HepG2 (cell line): Measurements from ENCODE around the gene NAP1L4. TPM values are rescaled to one million over a fixed set of nuclear protein-coding genes. Genes with fewer than 3 reads are reported as not detected.

Experiments used
- CREM ChIP-seq, 2 experiments: sonication (generic) in 1 of 2; formaldehyde crosslinking in 1 of 2; IDR thresholded peaks; 2 replicates each; pipeline versions ENCODE4 v1.4.0 to v1.6.1; 2016 to 2020; ENCODE audit warnings: antibody characterized with exemption in 1 of 2, mild to moderate bottlenecking in 1 of 2, missing genetic modification reagents in 1 of 2
- DNMT3B ChIP-seq: conservative IDR thresholded peaks from 2 replicates; pipeline ENCODE4 v1.6.1; 2016; ENCODE audit warnings: missing biosample characterization, control low read depth
- GATAD2A ChIP-seq: IDR thresholded peaks from 2 replicates; pipeline ENCODE4 v1.6.1; 2016
- MTA3 ChIP-seq: sonication (generic); formaldehyde crosslinking; IDR thresholded peaks from 2 replicates; pipeline ENCODE4 v1.4.0; 2020; ENCODE audit warnings: missing genetic modification reagents
- RBFOX2 ChIP-seq: fragments of 200-400 bp; formaldehyde crosslinking; IDR thresholded peaks from 2 replicates; pipeline ENCODE4 v1.6.1; 2017; ENCODE audit warnings: low read depth, mild to moderate bottlenecking, low read length
- SAP130 ChIP-seq: IDR thresholded peaks from 2 replicates; pipeline ENCODE4 v1.6.1; 2016; ENCODE audit warnings: low read depth
- SMAD9 ChIP-seq: sonication (generic); formaldehyde crosslinking; IDR thresholded peaks from 2 replicates; pipeline ENCODE4 v1.5.1; 2020; ENCODE audit warnings: mild to moderate bottlenecking, missing genetic modification reagents
- SSRP1 ChIP-seq: IDR thresholded peaks from 2 replicates; pipeline ENCODE4 v1.6.1; 2016; ENCODE audit warnings: control low read depth
- XBP1 ChIP-seq: sonication (generic); formaldehyde crosslinking; IDR thresholded peaks from 2 replicates; pipeline ENCODE4 v1.5.0; 2020; ENCODE audit warnings: missing genetic modification reagents
- ZKSCAN5 ChIP-seq: sonication (generic); formaldehyde crosslinking; IDR thresholded peaks from 2 replicates; pipeline ENCODE4 v1.5.1; 2020; ENCODE audit warnings: mild to moderate bottlenecking, missing genetic modification reagents
- polyA plus RNA-seq, 8 experiments: library from polyadenylated mRNA; depleted of rRNA in 3 of 8; stranded (reverse) in 7 of 8; unstranded in 1 of 8; fragments of >200 nt; fragmentation: Illumina TruSeq in 4 of 8; extraction: Trizol in 4 of 8; gene quantifications; 2 replicates each; pipeline versions ENCODE4 v1.2.1 to v1.2.3, GENCODE V29; 2011 to 2016; ENCODE audit warnings: low read depth in 4 of 8, missing spikeins in 1 of 8, mixed read lengths in 1 of 8; ENCODE audit not compliant: insufficient read depth in 1 of 8
- total RNA-seq, 5 experiments: library from RNA; depleted of rRNA; stranded (reverse); fragments of >200 nt; fragmentation: Illumina TruSeq; extraction: Trizol; gene quantifications; 2 replicates each; pipeline ENCODE4 v1.2.3, GENCODE V29; 2016; ENCODE audit warnings: low read depth in 1 of 5
- TF ChIP-seq, protein P1 (sequence below): sonication (generic); formaldehyde crosslinking; IDR thresholded peaks from 2 replicates; pipeline ENCODE4 v1.4.0; 2020; ENCODE audit warnings: missing genetic modification reagents
- TF ChIP-seq, protein P2 (sequence below): sonication (generic); formaldehyde crosslinking; IDR thresholded peaks from 2 replicates; pipeline ENCODE4 v1.8.0; 2022; ENCODE audit warnings: mild to moderate bottlenecking, missing genetic modification reagents, moderate library complexity
- TF ChIP-seq, protein P3 (sequence below): sonication (generic); formaldehyde crosslinking; IDR thresholded peaks from 2 replicates; pipeline ENCODE4 v1.4.0; 2020; ENCODE audit warnings: missing genetic modification reagents
- TF ChIP-seq, protein P4 (sequence below): IDR thresholded peaks from 2 replicates; pipeline ENCODE4 v1.6.1; 2016; ENCODE audit warnings: low read depth, missing genetic modification reagents, missing compliant biosample characterization
- TF ChIP-seq, protein P5 (sequence below): sonication (generic); formaldehyde crosslinking; IDR thresholded peaks from 2 replicates; pipeline ENCODE4 v1.8.0; 2022; ENCODE audit warnings: missing genetic modification reagents, mild to moderate bottlenecking, inconsistent platforms, borderline replicate concordance
- TF ChIP-seq, protein P6 (sequence below): sonication (generic); formaldehyde crosslinking; conservative IDR thresholded peaks from 2 replicates; pipeline ENCODE4 v1.4.0; 2020; ENCODE audit warnings: missing genetic modification reagents

NAP1L4 gene
- total and polyA plus RNA-seq, 2 of the 13 experiments (the other 11 are each of a cell fraction or from before 2014, with no cell fraction given) = 64.0 to 186 TPM

DNA sequence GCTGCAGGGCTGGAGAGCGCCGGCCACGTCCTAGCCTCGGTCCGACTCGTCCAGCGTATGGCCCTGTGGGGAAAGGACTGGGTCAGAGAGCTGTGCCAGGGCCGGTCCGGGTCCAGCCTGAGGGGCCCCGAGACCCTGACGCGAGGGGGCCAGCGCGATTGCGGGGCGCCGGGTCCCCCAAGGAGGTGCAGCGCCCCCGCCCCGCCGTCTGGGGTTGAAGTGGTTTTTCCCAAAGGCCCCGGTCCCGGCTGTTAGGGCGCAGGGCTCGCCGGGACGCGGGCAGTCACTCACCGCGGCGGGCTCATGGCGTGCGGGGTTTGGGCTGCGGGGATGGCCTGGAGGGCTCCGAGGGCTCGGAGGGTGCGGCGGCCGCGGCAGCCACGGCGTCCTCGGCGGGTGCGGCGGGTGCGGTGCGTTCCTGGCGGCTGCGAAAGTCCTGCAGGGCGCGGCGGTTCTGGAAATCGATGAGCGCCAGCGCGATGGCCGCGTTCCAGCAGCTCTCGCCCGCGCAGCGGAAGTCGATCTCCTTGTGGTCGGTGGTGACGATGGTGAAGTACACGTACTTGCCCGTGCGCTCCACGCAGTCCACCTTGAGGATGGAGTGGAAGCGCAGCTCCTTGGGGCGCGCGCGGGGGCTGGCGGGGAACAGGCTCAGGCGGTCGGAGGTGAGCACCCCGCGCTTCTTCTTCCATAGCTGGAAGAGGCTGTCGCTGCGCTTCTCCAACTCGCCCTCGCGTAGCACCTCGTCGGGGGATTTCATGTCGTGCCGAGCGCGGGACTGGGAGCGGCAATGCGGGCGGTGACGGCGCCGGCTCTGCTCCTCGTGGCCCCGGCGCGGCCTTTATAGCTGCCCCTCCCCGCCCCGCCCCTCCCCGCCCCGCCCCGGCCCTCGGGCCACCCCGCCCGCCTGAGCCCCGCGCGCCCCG lies 63.3 kb downstream of the NAP1L4 start, which contains the start of gene PHLDA2 (continued):
- TF ChIP-seq ZKSCAN5 (no peak), SAP130 (CRISPR knock-in tag) (no peak; the same call in 1 of the 2 replicates), RBFOX2 (peak; percentile 51; the same call in 1 of the 2 replicates), CREM (IDR thresholded peaks at IDR 0.05) (no peak), CREM (CRISPR knock-in tag; IDR thresholded peaks at IDR 0.05) (no peak), XBP1 (CRISPR knock-in tag) (no peak), DNMT3B (CRISPR knock-in tag) (no peak), SMAD9 (CRISPR knock-in tag) (0 out of 2 replicates have a peak, but pooled peaks have one; percentile 21), SSRP1 (CRISPR knock-in tag) (no peak), MTA3 (no peak), GATAD2A (no peak)
- TF ChIP-seq, protein P1, sequence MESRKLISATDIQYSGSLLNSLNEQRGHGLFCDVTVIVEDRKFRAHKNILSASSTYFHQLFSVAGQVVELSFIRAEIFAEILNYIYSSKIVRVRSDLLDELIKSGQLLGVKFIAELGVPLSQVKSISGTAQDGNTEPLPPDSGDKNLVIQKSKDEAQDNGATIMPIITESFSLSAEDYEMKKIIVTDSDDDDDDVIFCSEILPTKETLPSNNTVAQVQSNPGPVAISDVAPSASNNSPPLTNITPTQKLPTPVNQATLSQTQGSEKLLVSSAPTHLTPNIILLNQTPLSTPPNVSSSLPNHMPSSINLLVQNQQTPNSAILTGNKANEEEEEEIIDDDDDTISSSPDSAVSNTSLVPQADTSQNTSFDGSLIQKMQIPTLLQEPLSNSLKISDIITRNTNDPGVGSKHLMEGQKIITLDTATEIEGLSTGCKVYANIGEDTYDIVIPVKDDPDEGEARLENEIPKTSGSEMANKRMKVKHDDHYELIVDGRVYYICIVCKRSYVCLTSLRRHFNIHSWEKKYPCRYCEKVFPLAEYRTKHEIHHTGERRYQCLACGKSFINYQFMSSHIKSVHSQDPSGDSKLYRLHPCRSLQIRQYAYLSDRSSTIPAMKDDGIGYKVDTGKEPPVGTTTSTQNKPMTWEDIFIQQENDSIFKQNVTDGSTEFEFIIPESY (CRISPR knock-in tag) = peak; percentile 13; the same call in 1 of the 2 replicates
- TF ChIP-seq, protein P2, sequence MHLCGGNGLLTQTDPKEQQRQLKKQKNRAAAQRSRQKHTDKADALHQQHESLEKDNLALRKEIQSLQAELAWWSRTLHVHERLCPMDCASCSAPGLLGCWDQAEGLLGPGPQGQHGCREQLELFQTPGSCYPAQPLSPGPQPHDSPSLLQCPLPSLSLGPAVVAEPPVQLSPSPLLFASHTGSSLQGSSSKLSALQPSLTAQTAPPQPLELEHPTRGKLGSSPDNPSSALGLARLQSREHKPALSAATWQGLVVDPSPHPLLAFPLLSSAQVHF (CRISPR knock-in tag) = no peak
- TF ChIP-seq, protein P3, sequence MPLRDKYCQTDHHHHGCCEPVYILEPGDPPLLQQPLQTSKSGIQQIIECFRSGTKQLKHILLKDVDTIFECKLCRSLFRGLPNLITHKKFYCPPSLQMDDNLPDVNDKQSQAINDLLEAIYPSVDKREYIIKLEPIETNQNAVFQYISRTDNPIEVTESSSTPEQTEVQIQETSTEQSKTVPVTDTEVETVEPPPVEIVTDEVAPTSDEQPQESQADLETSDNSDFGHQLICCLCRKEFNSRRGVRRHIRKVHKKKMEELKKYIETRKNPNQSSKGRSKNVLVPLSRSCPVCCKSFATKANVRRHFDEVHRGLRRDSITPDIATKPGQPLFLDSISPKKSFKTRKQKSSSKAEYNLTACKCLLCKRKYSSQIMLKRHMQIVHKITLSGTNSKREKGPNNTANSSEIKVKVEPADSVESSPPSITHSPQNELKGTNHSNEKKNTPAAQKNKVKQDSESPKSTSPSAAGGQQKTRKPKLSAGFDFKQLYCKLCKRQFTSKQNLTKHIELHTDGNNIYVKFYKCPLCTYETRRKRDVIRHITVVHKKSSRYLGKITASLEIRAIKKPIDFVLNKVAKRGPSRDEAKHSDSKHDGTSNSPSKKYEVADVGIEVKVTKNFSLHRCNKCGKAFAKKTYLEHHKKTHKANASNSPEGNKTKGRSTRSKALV (CRISPR knock-in tag) = peak; percentile 85; the same call in 1 of the 2 replicates
- TF ChIP-seq, protein P4, sequence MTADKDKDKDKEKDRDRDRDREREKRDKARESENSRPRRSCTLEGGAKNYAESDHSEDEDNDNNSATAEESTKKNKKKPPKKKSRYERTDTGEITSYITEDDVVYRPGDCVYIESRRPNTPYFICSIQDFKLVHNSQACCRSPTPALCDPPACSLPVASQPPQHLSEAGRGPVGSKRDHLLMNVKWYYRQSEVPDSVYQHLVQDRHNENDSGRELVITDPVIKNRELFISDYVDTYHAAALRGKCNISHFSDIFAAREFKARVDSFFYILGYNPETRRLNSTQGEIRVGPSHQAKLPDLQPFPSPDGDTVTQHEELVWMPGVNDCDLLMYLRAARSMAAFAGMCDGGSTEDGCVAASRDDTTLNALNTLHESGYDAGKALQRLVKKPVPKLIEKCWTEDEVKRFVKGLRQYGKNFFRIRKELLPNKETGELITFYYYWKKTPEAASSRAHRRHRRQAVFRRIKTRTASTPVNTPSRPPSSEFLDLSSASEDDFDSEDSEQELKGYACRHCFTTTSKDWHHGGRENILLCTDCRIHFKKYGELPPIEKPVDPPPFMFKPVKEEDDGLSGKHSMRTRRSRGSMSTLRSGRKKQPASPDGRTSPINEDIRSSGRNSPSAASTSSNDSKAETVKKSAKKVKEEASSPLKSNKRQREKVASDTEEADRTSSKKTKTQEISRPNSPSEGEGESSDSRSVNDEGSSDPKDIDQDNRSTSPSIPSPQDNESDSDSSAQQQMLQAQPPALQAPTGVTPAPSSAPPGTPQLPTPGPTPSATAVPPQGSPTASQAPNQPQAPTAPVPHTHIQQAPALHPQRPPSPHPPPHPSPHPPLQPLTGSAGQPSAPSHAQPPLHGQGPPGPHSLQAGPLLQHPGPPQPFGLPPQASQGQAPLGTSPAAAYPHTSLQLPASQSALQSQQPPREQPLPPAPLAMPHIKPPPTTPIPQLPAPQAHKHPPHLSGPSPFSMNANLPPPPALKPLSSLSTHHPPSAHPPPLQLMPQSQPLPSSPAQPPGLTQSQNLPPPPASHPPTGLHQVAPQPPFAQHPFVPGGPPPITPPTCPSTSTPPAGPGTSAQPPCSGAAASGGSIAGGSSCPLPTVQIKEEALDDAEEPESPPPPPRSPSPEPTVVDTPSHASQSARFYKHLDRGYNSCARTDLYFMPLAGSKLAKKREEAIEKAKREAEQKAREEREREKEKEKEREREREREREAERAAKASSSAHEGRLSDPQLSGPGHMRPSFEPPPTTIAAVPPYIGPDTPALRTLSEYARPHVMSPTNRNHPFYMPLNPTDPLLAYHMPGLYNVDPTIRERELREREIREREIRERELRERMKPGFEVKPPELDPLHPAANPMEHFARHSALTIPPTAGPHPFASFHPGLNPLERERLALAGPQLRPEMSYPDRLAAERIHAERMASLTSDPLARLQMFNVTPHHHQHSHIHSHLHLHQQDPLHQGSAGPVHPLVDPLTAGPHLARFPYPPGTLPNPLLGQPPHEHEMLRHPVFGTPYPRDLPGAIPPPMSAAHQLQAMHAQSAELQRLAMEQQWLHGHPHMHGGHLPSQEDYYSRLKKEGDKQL = no peak
- TF ChIP-seq, protein P5, sequence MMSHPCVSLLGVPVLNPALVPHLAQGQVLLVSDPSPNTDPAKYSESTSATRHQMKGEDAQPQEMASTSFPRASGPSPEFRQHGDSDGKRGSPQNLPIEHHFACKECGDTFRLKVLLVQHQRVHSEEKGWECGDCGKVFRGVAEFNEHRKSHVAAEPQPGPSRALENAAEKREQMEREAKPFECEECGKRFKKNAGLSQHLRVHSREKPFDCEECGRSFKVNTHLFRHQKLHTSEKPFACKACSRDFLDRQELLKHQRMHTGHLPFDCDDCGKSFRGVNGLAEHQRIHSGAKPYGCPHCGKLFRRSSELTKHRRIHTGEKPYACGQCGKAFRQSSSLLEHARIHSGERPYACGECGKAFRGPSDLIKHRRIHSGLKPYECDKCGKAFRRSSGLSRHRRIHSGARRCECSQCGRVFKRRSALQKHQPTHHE = no peak
- TF ChIP-seq, protein P6, sequence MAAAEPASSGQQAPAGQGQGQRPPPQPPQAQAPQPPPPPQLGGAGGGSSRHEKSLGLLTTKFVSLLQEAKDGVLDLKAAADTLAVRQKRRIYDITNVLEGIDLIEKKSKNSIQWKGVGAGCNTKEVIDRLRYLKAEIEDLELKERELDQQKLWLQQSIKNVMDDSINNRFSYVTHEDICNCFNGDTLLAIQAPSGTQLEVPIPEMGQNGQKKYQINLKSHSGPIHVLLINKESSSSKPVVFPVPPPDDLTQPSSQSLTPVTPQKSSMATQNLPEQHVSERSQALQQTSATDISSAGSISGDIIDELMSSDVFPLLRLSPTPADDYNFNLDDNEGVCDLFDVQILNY (CRISPR knock-in tag) = no peak
